Measurements from ENCODE around the gene HOXA13. TPM values are rescaled to one million over a fixed set of nuclear protein-coding genes. Genes with fewer than 3 reads are reported as not detected.
A peak's percentile ranks its signal among the peaks of the same experiment; 100 is the strongest.

Gene HOXA13
- total RNA-seq, 1 donor, result 8.0 TPM

GRCh38 chr7:27156916-27157701 is 42.8 kb downstream of the HOXA13 start:
- Histone ChIP-seq H3K27ac (ENCODE audit: low read depth, low read length) (no peak overlapping the region), H3K4me1 (ENCODE audit: insufficient read depth, low read length) (peaks cover 30% of the 10 kb centered on the region)

GRCh38 chr7:27156508-27156898 is 43.4 kb downstream of the HOXA13 start, which contains the start of gene HOXA7:
Gene HOXA7 (minus strand): TSS chr7:27156675. CDS start chr7:27156545, 130 bp downstream.
- Histone ChIP-seq H3K4me1 (ENCODE audit: insufficient read depth, low read length) (peaks cover 27% of the 10 kb centered on the region), H3K4me2 (ENCODE audit: insufficient read depth, low read length) (peak within 1 kb of the TSS; percentile 97), H4K20me1 (ENCODE audit: insufficient read depth, low read length) (no peaks in the 10 kb centered on the region), H3K27ac (ENCODE audit: low read depth, low read length) (peak within 1 kb of the TSS; percentile 74), H3K9me3 (ENCODE audit: low read depth, low read length) (no peaks in the 10 kb centered on the region), H3K79me2 (ENCODE audit: insufficient read depth, low read length) (peaks cover 56% of the 10 kb centered on the region), H3K4me3 (ENCODE audit: insufficient read depth, low read length) (peak within 1 kb of the TSS; percentile 90), H2AFZ (ENCODE audit: low read length) (peak within 1 kb of the TSS; percentile 97), H3K36me3 (ENCODE audit: insufficient read depth, low read length) (peaks cover 4% of the 10 kb centered on the region), H3K27me3 (ENCODE audit: insufficient read depth, low read length) (no peaks in the 10 kb centered on the region)
- DNase-seq (ENCODE audit: insufficient read length, low spot score, missing footprints), result peak; percentile 99
- no peak for TF ChIP-seq CTCF (IDR thresholded peaks at IDR 0.05; ENCODE audit: extremely low read depth, low read depth, low read length)

More at GRCh38 chr7:27156916-27157701, 42.8 kb downstream of the HOXA13 start:
- H3K9me3 ChIP-seq (ENCODE audit: low read depth, low read length), result no peaks in the 10 kb centered on the region
- H3K4me2 ChIP-seq (ENCODE audit: insufficient read depth, low read length), result peak overlapping the region; percentile 97
- H4K20me1 ChIP-seq (ENCODE audit: insufficient read depth, low read length), result no peaks in the 10 kb centered on the region
- peak overlapping the region; percentile 90 for H3K4me3 ChIP-seq (ENCODE audit: insufficient read depth, low read length)
- no peaks in the 10 kb centered on the region for H3K27me3 ChIP-seq (ENCODE audit: insufficient read depth, low read length)
- peaks cover 4% of the 10 kb centered on the region for H3K36me3 ChIP-seq (ENCODE audit: insufficient read depth, low read length)
- peaks cover 56% of the 10 kb centered on the region for H3K79me2 ChIP-seq (ENCODE audit: insufficient read depth, low read length)
- peak overlapping the region; percentile 97 for H2AFZ ChIP-seq (ENCODE audit: low read length)
- peak; percentile 78 for DNase-seq (ENCODE audit: insufficient read length, low spot score, missing footprints)
- no peak for TF ChIP-seq CTCF (IDR thresholded peaks at IDR 0.05; ENCODE audit: extremely low read depth, low read depth, low read length)

GRCh38 chr7:27155816-27156507 is 43.9 kb downstream of the HOXA13 start:
- Histone ChIP-seq H3K79me2 (ENCODE audit: insufficient read depth, low read length) (peaks cover 58% of the 10 kb centered on the region), H3K4me3 (ENCODE audit: insufficient read depth, low read length) (peak overlapping the region; percentile 90), H3K4me1 (ENCODE audit: insufficient read depth, low read length) (peaks cover 24% of the 10 kb centered on the region), H3K36me3 (ENCODE audit: insufficient read depth, low read length) (peaks cover 4% of the 10 kb centered on the region), H3K9me3 (ENCODE audit: low read depth, low read length) (no peaks in the 10 kb centered on the region), H3K27ac (ENCODE audit: low read depth, low read length) (peak overlapping the region; percentile 74), H3K4me2 (ENCODE audit: insufficient read depth, low read length) (peak overlapping the region; percentile 97), H2AFZ (ENCODE audit: low read length) (peak overlapping the region; percentile 97), H4K20me1 (ENCODE audit: insufficient read depth, low read length) (no peaks in the 10 kb centered on the region), H3K27me3 (ENCODE audit: insufficient read depth, low read length) (no peaks in the 10 kb centered on the region)
- no peak for TF ChIP-seq CTCF (IDR thresholded peaks at IDR 0.05; ENCODE audit: extremely low read depth, low read depth, low read length)
- peak; percentile 92 for DNase-seq (ENCODE audit: insufficient read length, low spot score, missing footprints)

Data from osteoblast (primary cell).